CD4-positive, alpha-beta T cell treated with Interleukin-17A for 1 hour (primary cell): Measurements from ENCODE around the gene TMEM170B.

Experiments used
- DNase-seq: peaks from one replicate; pipeline ENCODE4 v3.0.0-alpha.2; 2020

The TMEM170B gene

DNA sequence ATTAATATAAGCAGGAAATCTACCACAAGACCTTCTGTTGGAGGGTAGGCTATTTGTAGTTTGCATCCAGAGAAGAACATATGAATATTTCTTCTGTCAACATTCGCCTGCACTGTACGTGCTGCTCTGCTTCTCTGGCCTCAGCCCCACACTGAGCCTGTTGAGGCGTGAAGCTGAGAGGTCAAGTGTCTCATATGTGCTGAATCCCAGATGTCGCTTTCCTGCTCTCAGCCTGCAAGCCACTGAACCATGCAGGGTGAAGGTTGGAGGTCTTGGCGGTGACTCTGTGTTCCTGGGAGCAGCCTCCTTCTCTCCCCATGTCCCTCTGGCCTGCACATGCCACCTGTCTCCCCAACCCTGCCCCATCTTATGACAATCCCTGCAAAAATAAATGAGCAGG, 83.6 kb downstream of the TMEM170B start:
- DNase-seq = no peak

- no peak for DNase-seq
These were observed 84.6 kb downstream of the TMEM170B start for GRCh38 chr6:11622156-11622555.

DNA sequence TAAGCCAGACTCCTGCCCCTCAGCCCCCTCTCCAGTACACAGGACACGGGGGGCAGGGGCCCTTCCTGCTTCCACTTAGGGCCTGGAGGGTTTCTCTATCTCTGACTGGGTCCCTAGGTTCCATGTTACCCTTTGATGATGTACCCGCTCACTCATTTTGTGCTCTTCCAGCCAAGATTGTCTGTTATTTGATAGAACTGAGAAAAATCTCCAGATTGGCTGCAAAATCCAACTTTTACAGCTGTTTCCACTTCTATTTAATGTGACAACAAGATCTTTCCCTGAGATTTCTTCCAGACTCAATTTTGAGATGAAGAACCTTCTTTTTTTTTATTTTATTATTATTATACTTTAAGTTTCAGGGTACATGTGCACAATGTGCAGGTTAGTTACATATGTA, 85.7 kb downstream of the TMEM170B start:
- DNase-seq = no peak

- DNase-seq = no peak
These were observed 87.8 kb downstream of the TMEM170B start for GRCh38 chr6:11625302-11625701.

GRCh38 chr6:11626356-11626755, 88.8 kb downstream of the TMEM170B start:
- DNase-seq = no peak

DNA sequence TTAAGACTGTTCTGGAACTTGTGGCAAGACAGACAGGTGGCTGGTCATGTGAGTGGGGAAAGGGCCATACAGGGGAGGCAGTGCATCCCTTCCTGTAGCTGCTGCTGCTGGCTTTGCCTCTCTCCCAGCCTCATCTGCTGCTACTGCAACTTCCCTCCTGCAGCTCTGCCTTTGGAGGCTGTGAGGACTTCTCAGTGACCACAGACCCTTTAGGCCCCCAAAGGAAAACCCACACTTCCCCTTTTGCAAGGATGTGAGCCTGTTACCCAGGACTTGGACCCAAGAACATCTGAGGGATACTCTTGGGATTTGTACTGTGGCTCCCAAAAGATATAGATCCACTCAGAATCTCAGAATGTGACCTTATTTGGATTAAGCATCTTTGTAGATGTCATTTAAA, 91.0 kb downstream of the TMEM170B start:
- DNase-seq = no peak

GRCh38 chr6:11631008-11631407, 93.5 kb downstream of the TMEM170B start:
- no peak for DNase-seq

GRCh38 chr6:11631539-11631938, 94.0 kb downstream of the TMEM170B start:
- DNase-seq = no peak

DNA sequence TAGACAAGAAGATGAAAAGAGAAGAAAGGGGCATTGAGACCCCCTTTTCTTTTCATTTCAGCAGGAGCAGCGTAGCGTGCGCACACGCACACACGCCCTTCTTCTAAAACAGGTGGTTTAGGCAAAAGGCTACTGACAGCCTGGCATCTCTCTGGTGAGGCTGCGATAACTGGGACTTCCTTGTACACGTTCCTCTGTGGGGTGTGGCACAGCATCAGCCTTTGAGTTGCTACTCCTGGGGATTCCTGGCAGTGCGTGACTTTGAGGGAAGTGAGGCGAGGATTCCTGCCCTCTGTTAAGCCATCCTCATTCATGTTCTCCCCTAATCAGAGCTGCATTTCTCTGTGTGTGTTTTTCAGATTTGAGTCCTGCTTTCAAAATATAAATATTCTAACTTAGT, 94.7 kb downstream of the TMEM170B start:
- DNase-seq = no peak

GRCh38 chr6:11632795-11633511, 95.4 kb downstream of the TMEM170B start:
- DNase-seq = no peak
